WTC11 (cell line): Measurements from ENCODE around the gene MSL1. TPM values are rescaled to one million over a fixed set of nuclear protein-coding genes. Genes with fewer than 3 reads are reported as not detected.

Experiments used
- ATAC-seq: fragments of 200-7000 bp; cut with Tn5 transposase; 2 replicates; pipeline ENCODE4 v1.10.0; 2021; ENCODE audit warnings: mild to moderate bottlenecking, moderate library complexity
- CTCF ChIA-PET: fragments of 300-600 bp; sonication (Branson Sonifier 250); formaldehyde crosslinking; loops from one replicate; lab custom pipeline; 2021; ENCODE audit warnings: antibody characterized with exemption; lab: Charles Lee
- POLR2A ChIA-PET: fragments of 350-600 bp; sonication (Branson Sonifier 250); formaldehyde crosslinking; loops from one replicate; lab custom pipeline; 2021; ENCODE audit warnings: antibody characterized with exemption; lab: Charles Lee
- DNase-seq: peaks from one replicate; pipeline ENCODE4 v3.0.0; 2021; ENCODE audit warnings: low spot score
- H3K27ac Mint-ChIP-seq: 2 replicates; pipeline ENCODE4 v1.8.0; 2021; ENCODE audit warnings: mixed read lengths
- H3K27me3 Mint-ChIP-seq: 2 replicates; pipeline ENCODE4 v1.8.0; 2021; ENCODE audit warnings: low read depth, mild to moderate bottlenecking, moderate library complexity, mixed read lengths
- H3K36me3 Mint-ChIP-seq: 2 replicates; pipeline ENCODE4 v1.8.0; 2021; ENCODE audit warnings: mixed read lengths
- H3K4me1 Mint-ChIP-seq: 2 replicates; pipeline ENCODE4 v1.8.0; 2022; ENCODE audit warnings: mixed read lengths
- H3K4me3 Mint-ChIP-seq: 2 replicates; pipeline ENCODE4 v1.8.0; 2021; ENCODE audit warnings: mild to moderate bottlenecking, moderate library complexity, mixed read lengths
- H3K9me3 Mint-ChIP-seq: 2 replicates; pipeline ENCODE4 v1.8.0; 2021; ENCODE audit warnings: mixed read lengths
- AR ChIP-seq: fragments of 250-450 bp; sonication (Bioruptor Pico); IDR thresholded peaks from 2 replicates; pipeline ENCODE4 v1.9.0; 2021; ENCODE audit warnings: mild to moderate bottlenecking
- ERG ChIP-seq: fragments of 250-450 bp; sonication (Bioruptor Pico); IDR thresholded peaks from 2 replicates; pipeline ENCODE4 v1.8.0; 2021; ENCODE audit warnings: mild to moderate bottlenecking
- FOXP1 ChIP-seq: sonication (generic); formaldehyde crosslinking; IDR thresholded peaks from 2 replicates; pipeline ENCODE4 v1.8.0; 2022; ENCODE audit warnings: missing genetic modification reagents, mild to moderate bottlenecking, moderate library complexity, borderline replicate concordance
- IRF1 ChIP-seq: sonication (generic); formaldehyde crosslinking; IDR thresholded peaks from 2 replicates; pipeline ENCODE4 v1.8.0; 2023; ENCODE audit warnings: missing genetic modification reagents
- IRF2 ChIP-seq: sonication (generic); formaldehyde crosslinking; IDR thresholded peaks from 2 replicates; pipeline ENCODE4 v1.8.0; 2022; ENCODE audit warnings: low read depth, missing genetic modification reagents, borderline replicate concordance
- NFYB ChIP-seq: sonication (generic); formaldehyde crosslinking; conservative IDR thresholded peaks from 2 replicates; pipeline ENCODE4 v1.8.0; 2022; ENCODE audit warnings: low read depth, missing genetic modification reagents
- OVOL2 ChIP-seq: fragments of 250-450 bp; sonication (Bioruptor Pico); IDR thresholded peaks from 2 replicates; pipeline ENCODE4 v1.9.0; 2021; ENCODE audit warnings: mild to moderate bottlenecking, borderline replicate concordance
- PRRX2 ChIP-seq: fragments of 250-450 bp; sonication (Bioruptor Pico); IDR thresholded peaks from 2 replicates; pipeline ENCODE4 v1.8.0; 2021; ENCODE audit warnings: mild to moderate bottlenecking
- RELA ChIP-seq: sonication (generic); formaldehyde crosslinking; IDR thresholded peaks from 2 replicates; pipeline ENCODE4 v1.8.1; 2022; ENCODE audit warnings: missing genetic modification reagents, mild to moderate bottlenecking, borderline replicate concordance
- SMAD3 ChIP-seq: sonication (generic); formaldehyde crosslinking; IDR thresholded peaks from 2 replicates; pipeline ENCODE4 v1.8.0; 2022; ENCODE audit warnings: missing genetic modification reagents, mild to moderate bottlenecking, borderline replicate concordance
- STAT6 ChIP-seq: sonication (generic); formaldehyde crosslinking; conservative IDR thresholded peaks from 2 replicates; pipeline ENCODE4 v1.8.1; 2023; ENCODE audit warnings: mild to moderate bottlenecking, low read depth, missing genetic modification reagents, moderate library complexity
- ZMAT4 ChIP-seq: fragments of 250-450 bp; sonication (Bioruptor Pico); IDR thresholded peaks from 2 replicates; pipeline ENCODE4 v1.9.0; 2021; ENCODE audit warnings: mild to moderate bottlenecking
- ZNF317 ChIP-seq: sonication (generic); formaldehyde crosslinking; IDR thresholded peaks from 2 replicates; pipeline ENCODE4 v1.8.1; 2023; ENCODE audit warnings: low read depth, mild to moderate bottlenecking, moderate library complexity, missing genetic modification reagents, borderline replicate concordance
- ZNF396 ChIP-seq: fragments of 250-450 bp; sonication (Bioruptor Pico); IDR thresholded peaks from 2 replicates; pipeline ENCODE4 v1.8.0; 2021; ENCODE audit warnings: mild to moderate bottlenecking, moderate library complexity, borderline replicate concordance
- total RNA-seq: library from RNA; stranded (reverse); gene quantifications from 3 replicates; pipeline ENCODE4 v1.2.3, GENCODE V29; 2021
- TF ChIP-seq, protein P1 (sequence below): fragments of 250-450 bp; sonication (Bioruptor Pico); IDR thresholded peaks from 2 replicates; pipeline ENCODE4 v1.9.0; 2021; ENCODE audit warnings: mild to moderate bottlenecking, borderline replicate concordance
- TF ChIP-seq, protein P2 (sequence below): sonication (generic); formaldehyde crosslinking; IDR thresholded peaks from 2 replicates; pipeline ENCODE4 v1.8.0; 2022; ENCODE audit warnings: mild to moderate bottlenecking, missing genetic modification reagents
- TF ChIP-seq, protein P3 (sequence below): sonication (generic); formaldehyde crosslinking; IDR thresholded peaks from 2 replicates; pipeline ENCODE4 v1.8.1; 2022; ENCODE audit warnings: mild to moderate bottlenecking, missing genetic modification reagents, moderate library complexity, borderline replicate concordance

The MSL1 gene
- total RNA-seq, 1 experiment from 2014 or later, result 78.1 TPM

DNA sequence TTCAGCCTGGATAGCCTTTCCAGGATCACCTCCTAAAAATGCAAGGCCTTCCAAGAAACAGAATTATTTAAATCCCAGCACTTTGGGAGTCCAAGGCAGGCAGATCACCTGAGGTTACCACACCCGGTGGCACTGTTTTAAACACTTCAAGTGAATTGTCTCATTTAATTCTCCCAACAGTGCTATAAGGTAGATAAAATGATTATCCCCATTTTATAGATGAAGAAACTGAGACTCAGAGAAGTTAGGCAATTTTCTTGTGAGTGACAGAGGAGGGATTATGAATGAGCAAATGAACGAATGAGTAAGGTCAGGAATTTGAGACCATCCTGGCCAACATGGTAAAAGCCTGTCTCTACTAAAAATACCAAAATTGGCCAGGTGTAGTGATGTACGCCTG is 42.2 kb upstream of the MSL1 start:
- CTCF ChIA-PET, result interaction anchor here (1.2 to 7.3 kb wide), 2 partner anchors 43 to 52 kb away, joined by 3 to 193 read pairs; no protein-coding TSS in a partner anchor
- Mint-ChIP-seq H3K4me1 (peaks cover 17% of the 10 kb centered on the region), H3K36me3 (0 out of 2 replicates have a peak, but pooled peaks cover 2% of the 10 kb centered on the region), H3K27me3 (no peaks in the 10 kb centered on the region), H3K27ac (no peak overlapping the region), H3K9me3 (no peaks in the 10 kb centered on the region), H3K4me3 (no peak overlapping the region)
- POLR2A ChIA-PET, result no interaction called here
- TF ChIP-seq ZNF396 (CRISPR knock-in tag), result no peak
- no peak for TF ChIP-seq RELA (CRISPR knock-in tag)
- no peak for TF ChIP-seq OVOL2 (CRISPR knock-in tag)
- TF ChIP-seq IRF1 (CRISPR knock-in tag), result no peak
- no peak for TF ChIP-seq IRF2
- TF ChIP-seq, protein P1, sequence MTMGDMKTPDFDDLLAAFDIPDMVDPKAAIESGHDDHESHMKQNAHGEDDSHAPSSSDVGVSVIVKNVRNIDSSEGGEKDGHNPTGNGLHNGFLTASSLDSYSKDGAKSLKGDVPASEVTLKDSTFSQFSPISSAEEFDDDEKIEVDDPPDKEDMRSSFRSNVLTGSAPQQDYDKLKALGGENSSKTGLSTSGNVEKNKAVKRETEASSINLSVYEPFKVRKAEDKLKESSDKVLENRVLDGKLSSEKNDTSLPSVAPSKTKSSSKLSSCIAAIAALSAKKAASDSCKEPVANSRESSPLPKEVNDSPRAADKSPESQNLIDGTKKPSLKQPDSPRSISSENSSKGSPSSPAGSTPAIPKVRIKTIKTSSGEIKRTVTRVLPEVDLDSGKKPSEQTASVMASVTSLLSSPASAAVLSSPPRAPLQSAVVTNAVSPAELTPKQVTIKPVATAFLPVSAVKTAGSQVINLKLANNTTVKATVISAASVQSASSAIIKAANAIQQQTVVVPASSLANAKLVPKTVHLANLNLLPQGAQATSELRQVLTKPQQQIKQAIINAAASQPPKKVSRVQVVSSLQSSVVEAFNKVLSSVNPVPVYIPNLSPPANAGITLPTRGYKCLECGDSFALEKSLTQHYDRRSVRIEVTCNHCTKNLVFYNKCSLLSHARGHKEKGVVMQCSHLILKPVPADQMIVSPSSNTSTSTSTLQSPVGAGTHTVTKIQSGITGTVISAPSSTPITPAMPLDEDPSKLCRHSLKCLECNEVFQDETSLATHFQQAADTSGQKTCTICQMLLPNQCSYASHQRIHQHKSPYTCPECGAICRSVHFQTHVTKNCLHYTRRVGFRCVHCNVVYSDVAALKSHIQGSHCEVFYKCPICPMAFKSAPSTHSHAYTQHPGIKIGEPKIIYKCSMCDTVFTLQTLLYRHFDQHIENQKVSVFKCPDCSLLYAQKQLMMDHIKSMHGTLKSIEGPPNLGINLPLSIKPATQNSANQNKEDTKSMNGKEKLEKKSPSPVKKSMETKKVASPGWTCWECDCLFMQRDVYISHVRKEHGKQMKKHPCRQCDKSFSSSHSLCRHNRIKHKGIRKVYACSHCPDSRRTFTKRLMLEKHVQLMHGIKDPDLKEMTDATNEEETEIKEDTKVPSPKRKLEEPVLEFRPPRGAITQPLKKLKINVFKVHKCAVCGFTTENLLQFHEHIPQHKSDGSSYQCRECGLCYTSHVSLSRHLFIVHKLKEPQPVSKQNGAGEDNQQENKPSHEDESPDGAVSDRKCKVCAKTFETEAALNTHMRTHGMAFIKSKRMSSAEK (CRISPR knock-in tag), result no peak
- no peak for TF ChIP-seq FOXP1 (CRISPR knock-in tag)
- no peak for TF ChIP-seq ERG (CRISPR knock-in tag)
- TF ChIP-seq, protein P2, sequence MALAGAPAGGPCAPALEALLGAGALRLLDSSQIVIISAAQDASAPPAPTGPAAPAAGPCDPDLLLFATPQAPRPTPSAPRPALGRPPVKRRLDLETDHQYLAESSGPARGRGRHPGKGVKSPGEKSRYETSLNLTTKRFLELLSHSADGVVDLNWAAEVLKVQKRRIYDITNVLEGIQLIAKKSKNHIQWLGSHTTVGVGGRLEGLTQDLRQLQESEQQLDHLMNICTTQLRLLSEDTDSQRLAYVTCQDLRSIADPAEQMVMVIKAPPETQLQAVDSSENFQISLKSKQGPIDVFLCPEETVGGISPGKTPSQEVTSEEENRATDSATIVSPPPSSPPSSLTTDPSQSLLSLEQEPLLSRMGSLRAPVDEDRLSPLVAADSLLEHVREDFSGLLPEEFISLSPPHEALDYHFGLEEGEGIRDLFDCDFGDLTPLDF (CRISPR knock-in tag), result no peak
- TF ChIP-seq PRRX2, result no peak
- no peak for TF ChIP-seq SMAD3
- DNase-seq (no peak), ATAC-seq (no peak)

DNA sequence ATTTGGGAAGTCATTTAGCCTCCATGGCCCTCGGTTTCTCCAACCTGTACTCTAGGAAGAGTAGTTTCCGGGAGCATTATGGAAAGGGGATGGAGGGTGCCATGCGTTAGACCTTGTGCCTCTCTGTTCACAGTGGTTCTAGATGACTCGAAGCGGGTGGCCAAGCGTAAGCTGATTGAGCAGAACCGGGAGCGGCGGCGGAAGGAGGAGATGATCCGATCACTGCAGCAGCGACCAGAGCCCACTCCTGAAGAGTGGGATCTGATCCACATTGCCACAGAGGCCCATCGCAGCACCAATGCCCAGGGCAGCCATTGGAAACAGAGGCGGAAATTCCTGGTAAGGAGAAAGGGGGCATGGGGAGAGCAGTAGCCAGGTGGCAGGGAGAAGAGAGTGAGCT is 37.3 kb upstream of the MSL1 start:
- Mint-ChIP-seq H3K4me3 (no peak overlapping the region), H3K27ac (no peak overlapping the region), H3K27me3 (no peaks in the 10 kb centered on the region), H3K4me1 (peaks cover 6% of the 10 kb centered on the region), H3K36me3 (peaks cover 10% of the 10 kb centered on the region; the same call in 1 of the 2 replicates), H3K9me3 (no peaks in the 10 kb centered on the region)
- no peak for ATAC-seq
- ChIA-PET POLR2A (no interaction called here), CTCF (interaction anchor here (0.5 to 4.9 kb wide), 6 partner anchors 10 to 101 kb away, joined by 3 to 161 read pairs (median 34); no protein-coding TSS in a partner anchor)
- no peak for DNase-seq
- TF ChIP-seq NFYB (CRISPR knock-in tag) (no peak), STAT6 (CRISPR knock-in tag) (no peak), AR (CRISPR knock-in tag) (no peak), ZNF317 (CRISPR knock-in tag) (no peak), ZMAT4 (no peak), ERG (CRISPR knock-in tag) (no peak)
- TF ChIP-seq, protein P3, sequence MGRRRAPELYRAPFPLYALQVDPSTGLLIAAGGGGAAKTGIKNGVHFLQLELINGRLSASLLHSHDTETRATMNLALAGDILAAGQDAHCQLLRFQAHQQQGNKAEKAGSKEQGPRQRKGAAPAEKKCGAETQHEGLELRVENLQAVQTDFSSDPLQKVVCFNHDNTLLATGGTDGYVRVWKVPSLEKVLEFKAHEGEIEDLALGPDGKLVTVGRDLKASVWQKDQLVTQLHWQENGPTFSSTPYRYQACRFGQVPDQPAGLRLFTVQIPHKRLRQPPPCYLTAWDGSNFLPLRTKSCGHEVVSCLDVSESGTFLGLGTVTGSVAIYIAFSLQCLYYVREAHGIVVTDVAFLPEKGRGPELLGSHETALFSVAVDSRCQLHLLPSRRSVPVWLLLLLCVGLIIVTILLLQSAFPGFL (CRISPR knock-in tag), result no peak
